ENCODE results near the gene CD151.

Gene CD151

GRCh38 chr11:844693-845644 lies 12.2 kb downstream of the CD151 start:
- TF ChIP-seq CTCF (IDR thresholded peaks at IDR 0.05; ENCODE audit: low read depth, low read length): no peak
- in situ Hi-C loops (cut with HindIII; ENCODE audit: low sequenced_read_pairs): no loop called here
- peak; percentile 92 for DNase-seq (ENCODE audit: low read depth, low spot score)
- H3K4me3 ChIP-seq (ENCODE audit: low read depth, low read length): peak overlapping the region; percentile 85

GRCh38 chr11:845872-846495 lies 13.2 kb downstream of the CD151 start:
- H3K4me3 ChIP-seq (ENCODE audit: low read depth, low read length): no peak overlapping the region
- in situ Hi-C loops (cut with HindIII; ENCODE audit: low sequenced_read_pairs): no loop called here
- peak; percentile 65 for DNase-seq (ENCODE audit: low read depth, low spot score)
- TF ChIP-seq CTCF (IDR thresholded peaks at IDR 0.05; ENCODE audit: low read depth, low read length): no peak

- no peak overlapping the region for H3K4me3 ChIP-seq (ENCODE audit: low read depth, low read length)
- DNase-seq (ENCODE audit: low read depth, low spot score): no peak
- in situ Hi-C loops (cut with HindIII; ENCODE audit: low sequenced_read_pairs): no loop called here
- TF ChIP-seq CTCF (IDR thresholded peaks at IDR 0.05; ENCODE audit: low read depth, low read length): no peak
Measured at GRCh38 chr11:846496-847098, 13.8 kb downstream of the CD151 start.

- no peak for TF ChIP-seq CTCF (IDR thresholded peaks at IDR 0.05; ENCODE audit: low read depth, low read length)
- no peak for DNase-seq (ENCODE audit: low read depth, low spot score)
- in situ Hi-C loops (cut with HindIII; ENCODE audit: low sequenced_read_pairs): no loop called here
- H3K4me3 ChIP-seq (ENCODE audit: low read depth, low read length): no peak overlapping the region
Measured at GRCh38 chr11:847876-848275, 15.1 kb downstream of the CD151 start.

GRCh38 chr11:848380-848931 lies 15.7 kb downstream of the CD151 start:
- in situ Hi-C loops (cut with HindIII; ENCODE audit: low sequenced_read_pairs): no loop called here
- no peak overlapping the region for H3K4me3 ChIP-seq (ENCODE audit: low read depth, low read length)

More at GRCh38 chr11:848380-848931, 15.7 kb downstream of the CD151 start:
- DNase-seq (ENCODE audit: low read depth, low spot score): no peak
- peak; percentile 97 for TF ChIP-seq CTCF (IDR thresholded peaks at IDR 0.05; ENCODE audit: low read depth, low read length)

Measured in astrocyte of the spinal cord (primary cell).